ENCODE data around the gene NAA20. TPM values are rescaled to one million over a fixed set of nuclear protein-coding genes. Genes with fewer than 3 reads are reported as not detected.

NAA20 gene
- total and polyA plus RNA-seq, 2 of the 13 experiments (the other 11 are each of a cell fraction or from before 2014, with no cell fraction given) = 81.9 to 82.8 TPM

- no peak; the same call in 1 of the 2 replicates for TF ChIP-seq MLXIP (CRISPR knock-in tag; IDR thresholded peaks at IDR 0.05; ENCODE audit: borderline replicate concordance)
- peak; percentile 94 for TF ChIP-seq ZBTB44 (CRISPR knock-in tag; IDR thresholded peaks at IDR 0.05)
- 0 out of 2 replicates have a peak, but pooled peaks have one; percentile 94 for TF ChIP-seq ZNF772 (CRISPR knock-in tag; IDR thresholded peaks at IDR 0.05)
- peak; percentile 87 for TF ChIP-seq HOXA5 (CRISPR knock-in tag; IDR thresholded peaks at IDR 0.05)
- peak; percentile 81; the same call in 1 of the 2 replicates for TF ChIP-seq MAZ (IDR thresholded peaks at IDR 0.05; ENCODE audit: borderline replicate concordance, low read depth, low read length)
- peak; percentile 93; the same call in 1 of the 2 replicates for TF ChIP-seq MAZ (CRISPR knock-in tag; IDR thresholded peaks at IDR 0.05; ENCODE audit: low read depth)
- peak; percentile 73 for TF ChIP-seq TARDBP (CRISPR knock-in tag; IDR thresholded peaks at IDR 0.05)
- TF ChIP-seq ZBTB25 (CRISPR knock-in tag; IDR thresholded peaks at IDR 0.05) = peak; percentile 98
- TF ChIP-seq ZNF747 (CRISPR knock-in tag; IDR thresholded peaks at IDR 0.05; ENCODE audit: borderline replicate concordance) = peak; percentile 92; the same call in 1 of the 2 replicates
- no peak for TF ChIP-seq IKZF1 (IDR thresholded peaks at IDR 0.05)
- TF ChIP-seq CREB1 (IDR thresholded peaks at IDR 0.05) = peak; percentile 64
- TF ChIP-seq CREB1 (CRISPR knock-in tag; IDR thresholded peaks at IDR 0.05) = no peak
- TF ChIP-seq PHF20 (CRISPR knock-in tag; IDR thresholded peaks at IDR 0.05) = peak; percentile 97
- peak; percentile 97 for TF ChIP-seq EEA1 (CRISPR knock-in tag; IDR thresholded peaks at IDR 0.05; ENCODE audit: borderline replicate concordance)
- peak; percentile 67; the same call in 1 of the 2 replicates for TF ChIP-seq FOXO1 (CRISPR knock-in tag; IDR thresholded peaks at IDR 0.05)
- TF ChIP-seq AHDC1 (CRISPR knock-in tag; IDR thresholded peaks at IDR 0.05; ENCODE audit: borderline replicate concordance) = 0 out of 2 replicates have a peak, but pooled peaks have one; percentile 70
- no peak; the same call in 1 of the 2 replicates for TF ChIP-seq ZNF737 (CRISPR knock-in tag; IDR thresholded peaks at IDR 0.05; ENCODE audit: borderline replicate concordance)
- peak; percentile 93 for TF ChIP-seq ARNTL (CRISPR knock-in tag; IDR thresholded peaks at IDR 0.05)
Observed at GRCh38 chr20:20017001-20017843, at the start of gene NAA20 (continued).
